Measurements from ENCODE around the gene NCLN.
"Not testable (repeated sequence)": the region's sequence is repeated elsewhere in the genome, so short reads cannot be mapped to it uniquely, and the experiment has no call there.

Gene NCLN

DNA sequence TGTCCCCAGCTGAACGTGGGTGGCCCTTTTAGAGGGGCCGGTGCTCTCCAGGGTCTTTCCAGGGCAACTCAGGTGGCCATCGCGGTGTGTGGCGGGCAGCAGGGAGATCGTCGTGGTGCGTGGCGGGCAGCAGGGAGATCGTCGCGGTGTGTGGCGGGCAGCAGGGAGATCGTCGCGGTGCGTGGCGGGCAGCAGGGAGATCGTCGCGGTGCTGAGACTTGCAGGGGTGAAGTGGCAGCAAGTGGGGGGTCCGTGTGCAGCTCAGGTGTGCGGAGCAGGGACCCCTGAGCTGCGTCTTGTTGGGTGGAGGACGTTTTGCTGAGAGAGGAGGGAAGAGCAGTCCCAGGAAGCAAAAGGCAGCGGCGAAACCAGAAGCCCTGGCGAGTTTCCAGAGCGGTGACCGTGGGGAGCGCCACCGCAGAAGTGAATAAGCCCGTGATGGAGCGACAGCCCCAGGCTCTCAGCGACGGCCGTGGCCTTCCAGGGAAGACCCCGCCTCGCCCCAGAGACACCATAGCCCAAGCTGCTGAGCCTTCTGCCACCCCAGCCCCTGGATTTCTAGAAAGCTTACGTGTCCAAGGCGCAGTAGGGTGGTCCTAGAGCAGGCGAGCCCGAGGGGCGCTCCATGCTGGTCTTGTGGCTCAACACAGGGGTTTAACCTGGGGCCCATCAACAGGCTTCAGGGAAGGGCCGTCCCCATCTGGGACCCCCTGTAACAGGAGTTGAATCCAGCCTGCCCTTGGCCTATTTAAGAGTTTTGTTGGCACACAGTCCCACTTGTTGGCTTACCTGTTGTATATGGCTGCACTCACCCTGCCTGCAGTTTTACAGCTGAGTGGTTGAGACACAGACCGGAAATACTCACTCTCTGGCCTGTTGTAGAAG lies 5.4 kb downstream of the NCLN start:
- TF ChIP-seq, protein P1, sequence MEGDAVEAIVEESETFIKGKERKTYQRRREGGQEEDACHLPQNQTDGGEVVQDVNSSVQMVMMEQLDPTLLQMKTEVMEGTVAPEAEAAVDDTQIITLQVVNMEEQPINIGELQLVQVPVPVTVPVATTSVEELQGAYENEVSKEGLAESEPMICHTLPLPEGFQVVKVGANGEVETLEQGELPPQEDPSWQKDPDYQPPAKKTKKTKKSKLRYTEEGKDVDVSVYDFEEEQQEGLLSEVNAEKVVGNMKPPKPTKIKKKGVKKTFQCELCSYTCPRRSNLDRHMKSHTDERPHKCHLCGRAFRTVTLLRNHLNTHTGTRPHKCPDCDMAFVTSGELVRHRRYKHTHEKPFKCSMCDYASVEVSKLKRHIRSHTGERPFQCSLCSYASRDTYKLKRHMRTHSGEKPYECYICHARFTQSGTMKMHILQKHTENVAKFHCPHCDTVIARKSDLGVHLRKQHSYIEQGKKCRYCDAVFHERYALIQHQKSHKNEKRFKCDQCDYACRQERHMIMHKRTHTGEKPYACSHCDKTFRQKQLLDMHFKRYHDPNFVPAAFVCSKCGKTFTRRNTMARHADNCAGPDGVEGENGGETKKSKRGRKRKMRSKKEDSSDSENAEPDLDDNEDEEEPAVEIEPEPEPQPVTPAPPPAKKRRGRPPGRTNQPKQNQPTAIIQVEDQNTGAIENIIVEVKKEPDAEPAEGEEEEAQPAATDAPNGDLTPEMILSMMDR (IDR thresholded peaks at IDR 0.05; ENCODE audit: low read depth, low read length): no peak
- H3K4me3 ChIP-seq (ENCODE audit: low read depth, low read length): no peak overlapping the region

DNA sequence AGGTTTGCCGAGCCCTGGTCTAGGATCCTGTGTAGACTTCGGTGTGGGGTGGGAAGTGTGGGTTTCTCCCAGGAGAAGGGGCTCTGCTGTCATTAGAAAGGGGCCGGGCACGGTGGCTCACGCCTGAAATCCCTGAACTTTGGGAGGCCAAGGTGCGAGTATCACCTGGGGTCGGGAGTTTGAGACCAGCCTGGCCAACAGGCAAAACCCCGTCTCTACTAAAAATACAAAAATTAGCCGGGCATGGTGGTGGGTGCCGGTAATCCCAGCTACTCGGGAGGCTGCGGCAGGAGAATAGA lies 6.0 kb downstream of the NCLN start:
- not testable (repeated sequence) for H3K4me3 ChIP-seq (ENCODE audit: low read depth, low read length)

DNA sequence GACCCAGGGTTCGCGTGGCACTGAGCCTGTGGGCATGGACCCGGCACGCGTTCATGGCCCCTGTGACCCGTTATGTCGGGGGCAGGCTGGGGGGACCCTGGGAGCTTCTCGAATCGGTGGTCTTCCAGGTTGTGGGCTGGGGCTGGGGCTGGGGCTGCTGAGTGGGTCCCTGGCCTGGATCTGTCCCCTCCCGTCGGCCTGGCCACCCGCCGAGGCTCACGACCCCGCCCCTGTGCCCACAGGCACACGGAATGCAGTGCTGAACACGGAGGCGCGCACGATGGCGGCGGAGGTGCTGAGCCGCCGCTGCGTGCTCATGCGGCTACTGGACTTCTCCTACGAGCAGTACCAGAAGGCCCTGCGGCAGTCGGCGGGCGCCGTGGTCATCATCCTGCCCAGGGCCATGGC lies 6.5 kb downstream of the NCLN start:
- no peak overlapping the region for H3K4me3 ChIP-seq (ENCODE audit: low read depth, low read length)
- TF ChIP-seq, protein P1 (IDR thresholded peaks at IDR 0.05; ENCODE audit: low read depth, low read length): no peak

DNA sequence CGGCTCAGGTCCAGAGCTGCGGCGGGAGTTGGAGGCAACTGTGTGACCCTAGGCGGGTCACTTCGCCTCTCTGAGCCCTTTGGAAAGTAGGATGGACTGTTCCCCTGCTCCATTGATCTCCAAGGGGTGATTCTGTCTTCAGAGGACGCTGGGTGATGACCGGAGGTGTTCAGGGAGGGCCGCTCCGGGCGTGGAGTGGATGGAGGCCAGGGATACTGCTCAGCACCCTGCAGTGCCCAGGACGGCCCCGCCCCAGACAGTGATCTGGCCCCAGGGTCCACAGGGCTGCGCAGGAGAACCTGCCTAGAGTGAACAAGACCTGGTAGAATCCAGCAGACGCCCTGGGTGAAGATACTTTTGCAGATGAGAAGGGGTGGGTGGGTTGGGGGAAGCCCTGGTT lies 7.0 kb downstream of the NCLN start:
- no peak overlapping the region for H3K4me3 ChIP-seq (ENCODE audit: low read depth, low read length)

DNA sequence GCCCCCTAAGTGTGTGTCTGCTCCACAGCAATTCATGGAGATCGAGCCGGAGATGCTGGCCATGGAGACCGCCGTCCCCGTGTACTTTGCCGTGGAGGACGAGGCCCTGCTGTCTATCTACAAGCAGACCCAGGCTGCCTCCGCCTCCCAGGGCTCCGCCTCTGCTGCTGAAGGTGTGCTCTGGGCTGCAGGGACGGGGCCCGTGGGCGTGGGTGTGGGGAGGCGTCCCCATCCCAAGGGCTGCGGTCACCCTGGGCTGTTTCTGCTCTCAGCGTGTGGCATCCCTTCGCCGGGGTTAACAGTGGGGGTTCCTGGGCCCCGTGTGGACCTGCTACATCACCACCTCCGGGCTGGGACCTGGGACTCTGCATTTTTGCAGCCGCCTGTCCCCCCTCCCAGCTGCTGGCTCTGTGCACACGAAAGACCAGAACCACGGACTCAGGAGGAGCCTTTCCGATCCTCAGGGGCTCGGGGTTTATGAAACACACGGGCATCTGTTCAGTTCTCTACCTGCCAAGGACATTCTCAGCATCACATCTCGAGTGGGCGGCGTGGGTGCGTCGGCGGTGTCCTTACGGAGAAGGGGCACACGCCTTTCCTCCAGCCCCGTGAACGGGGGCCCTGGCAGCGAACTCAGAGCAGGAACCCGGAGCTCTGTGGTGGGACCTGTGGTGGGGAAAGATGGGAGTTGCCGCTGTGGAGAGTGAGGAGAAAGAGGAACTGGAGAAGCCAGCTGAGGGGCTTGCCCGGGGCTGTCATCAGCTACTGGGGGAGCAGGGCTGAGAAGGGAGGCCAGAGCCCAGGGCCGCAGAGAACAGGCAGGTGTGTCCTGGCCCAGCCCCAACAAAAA lies 7.8 kb downstream of the NCLN start:
- TF ChIP-seq, protein P1 (IDR thresholded peaks at IDR 0.05; ENCODE audit: low read depth, low read length): no peak
- no peak overlapping the region for H3K4me3 ChIP-seq (ENCODE audit: low read depth, low read length)

More for the DNA sequence above, 7.0 kb downstream of the NCLN start:
- TF ChIP-seq, protein P1 (IDR thresholded peaks at IDR 0.05; ENCODE audit: low read depth, low read length): no peak

DNA sequence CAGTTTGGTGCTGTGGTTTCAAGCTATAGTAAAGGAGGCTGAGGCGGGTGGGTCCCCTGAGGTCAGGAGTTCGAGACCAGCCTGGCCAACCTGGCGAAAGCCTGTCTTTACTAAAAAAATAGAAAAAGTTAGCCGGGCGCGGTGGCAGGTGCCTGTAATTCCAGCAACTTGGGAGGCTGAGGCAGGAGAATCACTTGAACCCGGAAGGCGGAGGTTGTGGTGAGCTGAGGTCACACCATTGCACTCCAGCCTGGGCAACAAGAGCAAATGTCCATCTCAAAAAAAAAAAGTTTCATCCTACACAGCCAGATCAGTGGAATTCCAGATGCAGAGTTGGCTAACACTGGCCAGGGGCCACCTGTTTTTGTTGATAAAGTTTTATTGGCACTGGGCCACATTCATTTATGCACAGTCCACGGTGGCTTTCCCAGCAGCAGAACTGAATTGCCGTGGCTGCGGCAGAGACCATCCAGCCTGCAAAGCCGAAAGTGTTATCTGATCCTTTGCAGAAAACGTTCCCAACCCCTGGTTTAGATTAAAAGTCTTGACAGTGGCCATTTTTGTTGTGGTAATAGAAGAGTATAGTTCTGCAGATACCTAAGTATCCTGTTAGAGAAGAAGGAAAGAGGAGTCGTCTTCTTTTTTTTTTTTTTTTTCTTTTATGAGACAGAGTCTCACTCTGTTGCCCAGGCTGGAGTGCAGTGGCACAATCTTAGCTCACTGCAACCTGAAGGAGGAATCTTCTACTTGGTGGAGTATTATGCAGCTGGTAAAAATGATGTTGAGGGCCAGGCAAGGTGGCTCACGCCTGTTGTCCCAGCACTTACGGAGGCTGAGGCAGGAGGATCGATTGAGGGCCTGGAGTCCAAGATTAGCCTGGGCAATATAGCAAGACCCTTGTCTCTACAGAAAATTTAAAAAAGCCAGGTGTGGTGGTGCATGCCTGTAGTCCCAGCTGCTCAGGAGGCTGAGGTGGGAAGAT lies 8.7 kb downstream of the NCLN start:
- H3K4me3 ChIP-seq (ENCODE audit: low read depth, low read length): no peak overlapping the region
- TF ChIP-seq, protein P1 (IDR thresholded peaks at IDR 0.05; ENCODE audit: low read depth, low read length): no peak
